Measurements from ENCODE around the gene COL6A3.

GRCh38 chr2:237429753-237430152, 15.8 kb upstream of the COL6A3 start:
- no peak for TF ChIP-seq CTCF (IDR thresholded peaks at IDR 0.05)
- no peak for TF ChIP-seq POLR2AphosphoS5 (IDR thresholded peaks at IDR 0.05)
- TF ChIP-seq POLR2A (IDR thresholded peaks at IDR 0.05) = no peak
- TF ChIP-seq EP300 (IDR thresholded peaks at IDR 0.05; ENCODE audit: low read depth) = no peak
